MM.1S (cell line): ENCODE results near the gene C2CD3.
A peak's percentile ranks its signal among the peaks of the same experiment; 100 is the strongest.
"Not testable (repeated sequence)": the region's sequence is repeated elsewhere in the genome, so short reads cannot be mapped to it uniquely, and the experiment has no call there.

Experiments used
- DNase-seq: peaks from one replicate; pipeline ENCODE4 v3.0.0-alpha.2; 2015
- H2AFZ ChIP-seq: fragments of 300-600 bp; sonication (generic); 2 replicates; pipeline ENCODE4 v1.6.0; 2016; ENCODE audit warnings: antibody characterized with exemption, low read length
- H3F3A ChIP-seq: fragments of 300-600 bp; sonication (generic); 2 replicates; pipeline ENCODE4 v1.6.1; 2016; ENCODE audit warnings: mild to moderate bottlenecking, antibody characterized with exemption, low read length, moderate library complexity, mixed read lengths; ENCODE audit not compliant: insufficient read depth
- H3K27ac ChIP-seq: fragments of 300-600 bp; sonication (generic); 2 replicates; pipeline ENCODE4 v1.5.1; 2016; ENCODE audit warnings: mild to moderate bottlenecking, low read length
- H3K27me3 ChIP-seq: fragments of 300-600 bp; sonication (generic); replicated peaks from 2 replicates; pipeline ENCODE4 v1.6.0; 2016; ENCODE audit warnings: low read length; ENCODE audit not compliant: insufficient read depth
- H3K36me3 ChIP-seq: fragments of 300-600 bp; sonication (generic); replicated peaks from 2 replicates; pipeline ENCODE4 v1.6.1; 2016; ENCODE audit warnings: mild to moderate bottlenecking, low read length, mixed read lengths; ENCODE audit not compliant: insufficient read depth
- H3K4me1 ChIP-seq: fragments of 300-600 bp; sonication (generic); 2 replicates; pipeline ENCODE4 v1.6.1; 2016; ENCODE audit warnings: low read length, mixed read lengths
- H3K4me2 ChIP-seq: fragments of 300-600 bp; sonication (generic); 2 replicates; pipeline ENCODE4 v1.6.0; 2016; ENCODE audit warnings: low read depth, low read length
- H3K4me3 ChIP-seq: fragments of 300-600 bp; sonication (generic); 2 replicates; pipeline ENCODE4 v1.5.1; 2016; ENCODE audit warnings: low read length, mixed read lengths
- H3K79me2 ChIP-seq: fragments of 300-600 bp; sonication (generic); 2 replicates; pipeline ENCODE4 v1.6.1; 2016; ENCODE audit warnings: mixed run types, low read length, mixed read lengths
- H3K9ac ChIP-seq: fragments of 300-600 bp; sonication (generic); 2 replicates; pipeline ENCODE4 v1.6.1; 2016; ENCODE audit warnings: low read length, mixed read lengths
- H3K9me2 ChIP-seq: fragments of 300-600 bp; sonication (generic); replicated peaks from 2 replicates; pipeline ENCODE4 v1.6.1; 2016; ENCODE audit warnings: mild to moderate bottlenecking, low read length, mixed read lengths; ENCODE audit not compliant: insufficient read depth
- H3K9me3 ChIP-seq: fragments of 300-600 bp; sonication (generic); replicated peaks from 2 replicates; pipeline ENCODE4 v1.6.1; 2016; ENCODE audit warnings: mild to moderate bottlenecking, low read length, mixed read lengths; ENCODE audit not compliant: insufficient read depth
- H4K20me1 ChIP-seq: fragments of 300-600 bp; sonication (generic); 2 replicates; pipeline ENCODE4 v1.6.1; 2016; ENCODE audit warnings: mild to moderate bottlenecking, low read length, moderate library complexity, mixed read lengths; ENCODE audit not compliant: insufficient read depth
- EZH2 ChIP-seq: fragments of 300-600 bp; sonication (generic); optimal IDR thresholded peaks from 2 replicates; pipeline ENCODE3; 2017; ENCODE audit warnings: low read depth, mild to moderate bottlenecking, antibody characterized with exemption, low read length, mixed read lengths
- EZH2phosphoT487 ChIP-seq: fragments of 300-600 bp; sonication (generic); IDR thresholded peaks from 2 replicates; pipeline ENCODE4 v1.6.1; 2018; ENCODE audit warnings: antibody characterized with exemption, low read length
- TF ChIP-seq, protein P1 (sequence below): fragments of 300-600 bp; sonication (generic); IDR thresholded peaks from 2 replicates; pipeline ENCODE4 v1.5.1; 2016; ENCODE audit warnings: antibody characterized with exemption, low read length, mixed read lengths

Gene C2CD3

DNA sequence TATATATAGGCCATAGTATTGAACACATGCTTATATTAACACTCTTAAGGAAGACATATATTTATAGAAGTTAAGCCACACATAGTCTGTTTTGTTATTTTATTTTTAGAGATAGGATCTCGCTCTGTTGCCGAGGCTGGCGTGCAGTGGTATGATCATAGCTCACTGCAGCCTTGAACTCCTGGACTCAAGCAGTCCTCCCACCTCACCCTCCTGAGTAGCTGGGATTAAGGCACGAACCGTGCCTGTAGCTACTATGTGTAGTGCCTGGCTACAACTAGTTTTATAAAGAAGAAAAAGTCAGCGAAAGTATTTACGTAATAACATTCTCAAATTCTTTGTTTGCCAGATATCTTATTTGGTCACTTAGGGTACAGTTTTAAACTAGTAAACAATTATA is 182.6 kb downstream of the C2CD3 start:
- H3K4me1 ChIP-seq: peaks cover 11% of the 10 kb centered on the region; the same call in 1 of the 2 replicates
- no peak overlapping the region for H3K4me3 ChIP-seq
- H3K27ac ChIP-seq: no peak overlapping the region
- no peaks in the 10 kb centered on the region for H3K9me3 ChIP-seq
- no peak overlapping the region for H2AFZ ChIP-seq
- no peaks in the 10 kb centered on the region for H3K9me2 ChIP-seq
- H3F3A ChIP-seq: peaks cover 6% of the 10 kb centered on the region; the same call in 1 of the 2 replicates
- TF ChIP-seq, protein P1, sequence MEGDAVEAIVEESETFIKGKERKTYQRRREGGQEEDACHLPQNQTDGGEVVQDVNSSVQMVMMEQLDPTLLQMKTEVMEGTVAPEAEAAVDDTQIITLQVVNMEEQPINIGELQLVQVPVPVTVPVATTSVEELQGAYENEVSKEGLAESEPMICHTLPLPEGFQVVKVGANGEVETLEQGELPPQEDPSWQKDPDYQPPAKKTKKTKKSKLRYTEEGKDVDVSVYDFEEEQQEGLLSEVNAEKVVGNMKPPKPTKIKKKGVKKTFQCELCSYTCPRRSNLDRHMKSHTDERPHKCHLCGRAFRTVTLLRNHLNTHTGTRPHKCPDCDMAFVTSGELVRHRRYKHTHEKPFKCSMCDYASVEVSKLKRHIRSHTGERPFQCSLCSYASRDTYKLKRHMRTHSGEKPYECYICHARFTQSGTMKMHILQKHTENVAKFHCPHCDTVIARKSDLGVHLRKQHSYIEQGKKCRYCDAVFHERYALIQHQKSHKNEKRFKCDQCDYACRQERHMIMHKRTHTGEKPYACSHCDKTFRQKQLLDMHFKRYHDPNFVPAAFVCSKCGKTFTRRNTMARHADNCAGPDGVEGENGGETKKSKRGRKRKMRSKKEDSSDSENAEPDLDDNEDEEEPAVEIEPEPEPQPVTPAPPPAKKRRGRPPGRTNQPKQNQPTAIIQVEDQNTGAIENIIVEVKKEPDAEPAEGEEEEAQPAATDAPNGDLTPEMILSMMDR: no peak
- no peak for TF ChIP-seq EZH2
- TF ChIP-seq EZH2phosphoT487: no peak
- no peaks in the 10 kb centered on the region for H3K79me2 ChIP-seq
- no peak overlapping the region for H3K4me2 ChIP-seq
- DNase-seq: no peak
- H3K36me3 ChIP-seq: no peaks in the 10 kb centered on the region
- no peaks in the 10 kb centered on the region for H3K27me3 ChIP-seq
- no peaks in the 10 kb centered on the region for H4K20me1 ChIP-seq
- H3K9ac ChIP-seq: no peak overlapping the region

DNA sequence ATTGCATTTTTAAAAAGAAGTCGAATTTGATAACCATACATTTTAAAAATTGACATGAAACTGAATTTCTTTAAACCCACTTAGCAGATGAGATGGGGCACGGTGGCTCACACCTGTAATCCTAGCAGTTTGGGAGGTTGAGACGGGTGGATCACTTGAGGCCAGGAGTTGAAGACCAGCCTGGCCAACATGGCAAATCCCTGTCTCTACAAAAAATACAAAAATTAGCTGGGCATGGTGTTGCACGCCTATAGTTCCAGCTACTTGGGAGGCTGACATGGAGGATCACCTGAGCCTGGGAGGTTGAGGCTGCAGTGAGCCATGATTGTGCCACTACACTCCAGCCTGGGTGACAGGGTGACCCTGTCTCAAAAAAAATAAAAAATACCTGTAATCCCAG is 185.1 kb downstream of the C2CD3 start:
- H3K27ac ChIP-seq, H3K27me3 ChIP-seq, H4K20me1 ChIP-seq, H3K4me3 ChIP-seq, H3K9me3 ChIP-seq, H3K9me2 ChIP-seq, H3K4me2 ChIP-seq, H3K9ac ChIP-seq, DNase-seq, H2AFZ ChIP-seq, H3K36me3 ChIP-seq: not testable (repeated sequence)
- Histone ChIP-seq H3K79me2 (peaks cover 17% of the 10 kb centered on the region), H3K4me1 (peaks cover 11% of the 10 kb centered on the region), H3F3A (peaks cover 23% of the 10 kb centered on the region)

DNA sequence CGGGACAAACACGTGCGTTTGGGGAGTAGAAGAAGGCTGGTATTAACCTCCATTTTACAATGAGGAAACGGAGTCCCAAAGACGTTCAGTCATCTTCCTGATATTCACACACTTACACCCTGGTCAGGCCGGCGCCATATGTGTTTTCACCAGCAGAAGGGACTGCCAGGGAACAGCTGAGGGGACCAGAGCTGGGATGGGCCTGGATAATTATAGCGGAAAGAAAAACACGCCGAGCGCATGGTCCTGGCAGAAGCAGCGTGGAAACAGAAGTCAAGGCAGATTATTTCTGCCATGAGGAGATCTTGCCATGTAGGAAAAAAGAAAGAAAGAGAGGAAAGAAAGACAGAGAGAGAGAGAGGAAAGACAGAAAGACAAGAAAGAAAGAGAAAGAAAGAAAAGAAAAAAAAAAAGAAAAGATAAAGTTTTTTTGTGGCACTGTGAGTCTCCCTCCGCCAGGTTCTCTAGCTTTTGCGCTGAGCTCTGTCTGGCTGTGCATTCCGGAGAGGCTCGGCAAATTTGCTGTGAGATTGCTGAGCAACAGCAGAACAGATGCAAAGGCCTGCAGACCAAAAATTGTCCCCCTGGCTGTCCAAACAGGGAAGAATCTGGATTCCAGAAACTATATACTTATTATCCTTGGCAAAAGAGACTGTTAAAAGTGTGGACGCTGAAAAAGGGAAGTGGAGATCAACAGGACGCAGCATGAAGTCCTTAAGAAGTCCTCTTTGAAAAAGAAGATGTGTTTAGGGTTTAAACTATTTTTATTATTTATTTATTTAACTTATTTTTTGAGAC is 186.9 kb downstream of the C2CD3 start:
- Histone ChIP-seq H3K27ac (peak overlapping the region; percentile 90; the same call in 1 of the 2 replicates), H3K9me2 (no peaks in the 10 kb centered on the region), H3K79me2 (peaks cover 26% of the 10 kb centered on the region), H3K4me1 (peaks cover 24% of the 10 kb centered on the region), H3K9me3 (no peaks in the 10 kb centered on the region), H4K20me1 (no peaks in the 10 kb centered on the region), H3K27me3 (no peaks in the 10 kb centered on the region), H3K4me3 (peak overlapping the region; percentile 96), H3K4me2 (peak overlapping the region; percentile 94), H3F3A (peaks cover 35% of the 10 kb centered on the region), H2AFZ (peak overlapping the region; percentile 99), H3K36me3 (no peaks in the 10 kb centered on the region), H3K9ac (peak overlapping the region; percentile 95; the same call in 1 of the 2 replicates)
- TF ChIP-seq, protein P1: no peak
- TF ChIP-seq EZH2 (no peak), EZH2phosphoT487 (no peak)
- no peak for DNase-seq
